Panc1 (cell line): ENCODE results near the gene PLCB4. TPM values are rescaled to one million over a fixed set of nuclear protein-coding genes. Genes with fewer than 3 reads are reported as not detected.

Experiments used
- ATAC-seq: fragments of 200-7000 bp; cut with Tn5 transposase; 2 replicates; pipeline ENCODE4 v1.9.1; 2020; ENCODE audit warnings: mild to moderate bottlenecking, moderate library complexity
- BruUV-seq: library from RNA; stranded (reverse); fragments of 400-500 nt; replicated peaks from 2 replicates; lab custom pipeline; 2021; lab: Mats Ljungman, UMichigan
- CTCF ChIA-PET: fragments of 300-600 bp; sonication (Branson Sonifier 250); formaldehyde crosslinking; loops from one replicate; lab custom pipeline; 2022; ENCODE audit warnings: antibody characterized with exemption; lab: Charles Lee
- POLR2A ChIA-PET: fragments of 300-600 bp; sonication (Branson Sonifier 250); formaldehyde crosslinking; loops from one replicate; lab custom pipeline; 2022; ENCODE audit warnings: antibody characterized with exemption; lab: Charles Lee
- DNase-seq: peaks from one replicate; pipeline ENCODE4 v3.0.0-alpha.2; 2010; ENCODE audit warnings: low read depth, low spot score
- H3K27ac ChIP-seq: 2 replicates; pipeline ENCODE4 v1.5.1; 2011; ENCODE audit warnings: mild to moderate bottlenecking, low read length, inconsistent platforms
- H3K27me3 ChIP-seq: fragments of 200-500 bp; sonication (Bioruptor generic); 2 replicates; pipeline ENCODE4 v1.6.0; 2014; ENCODE audit warnings: low read length, inconsistent platforms; ENCODE audit not compliant: control insufficient read depth, insufficient read depth
- H3K36me3 ChIP-seq: fragments of 200-500 bp; sonication (Bioruptor generic); 2 replicates; pipeline ENCODE4 v1.5.1; 2014; ENCODE audit warnings: inconsistent platforms, mild to moderate bottlenecking, low read length, moderate library complexity; ENCODE audit not compliant: control insufficient read depth, insufficient read depth
- H3K4me1 ChIP-seq: 2 replicates; pipeline ENCODE4 v1.5.1; 2011; ENCODE audit warnings: inconsistent platforms, mild to moderate bottlenecking, low read length, moderate library complexity; ENCODE audit not compliant: control insufficient read depth, insufficient read depth
- H3K4me3 ChIP-seq, 2 experiments: 2 replicates each; pipeline ENCODE4 v1.5.1; 2011 to 2012; ENCODE audit warnings: low read depth in 2 of 2, low read length in 2 of 2, mild to moderate bottlenecking in 2 of 2, inconsistent platforms in 1 of 2, moderate library complexity in 1 of 2
- H3K9me3 ChIP-seq: fragments of 200-500 bp; sonication (Bioruptor generic); 2 replicates; pipeline ENCODE4 v1.5.1; 2014; ENCODE audit warnings: low read depth, mild to moderate bottlenecking, inconsistent platforms, low read length, moderate library complexity; ENCODE audit not compliant: control insufficient read depth, insufficient read depth
- CTCF ChIP-seq: fragments of 450-650 bp; IDR thresholded peaks from 2 replicates; pipeline ENCODE4 v1.5.1; 2017; ENCODE audit warnings: mild to moderate bottlenecking
- POLR2AphosphoS5 ChIP-seq: IDR thresholded peaks from 2 replicates; pipeline ENCODE4 v1.6.1; 2012; ENCODE audit warnings: mild to moderate bottlenecking, low read depth, low read length, moderate library complexity
- REST ChIP-seq, 2 experiments: IDR thresholded peaks; 2 replicates each; pipeline ENCODE4 v1.6.1; 2011 to 2012; ENCODE audit warnings: low read depth in 2 of 2, control low read depth in 1 of 2, low read length in 1 of 2, mild to moderate bottlenecking in 1 of 2, moderate library complexity in 1 of 2; ENCODE audit not compliant: insufficient read depth in 1 of 2
- SIN3A ChIP-seq: IDR thresholded peaks from 2 replicates; pipeline ENCODE4 v1.6.1; 2012; ENCODE audit warnings: low read depth, mild to moderate bottlenecking, low read length, moderate library complexity, borderline replicate concordance; ENCODE audit not compliant: insufficient read depth
- TCF7L2 ChIP-seq: IDR thresholded peaks from 2 replicates; pipeline ENCODE4 v1.6.1; 2011; ENCODE audit warnings: mild to moderate bottlenecking, low read depth, low read length, inconsistent platforms
- in situ Hi-C: cut with HindIII; loops from 2 replicates; pipeline ENCODE4 v1.10.0; 2016; ENCODE audit warnings: low sequenced_read_pairs, low pct_unique_long_range_greater_than_20kb
- intact Hi-C: fragments of 100-400 bp; cut with micrococcal nuclease; formaldehyde crosslinking; loops from one replicate; pipeline ENCODE4 v1.10.0; 2022; ENCODE audit not compliant: unreplicated experiment
- total RNA-seq: library from RNA; stranded (reverse); gene quantifications from one replicate; pipeline ENCODE4 v1.2.1, GENCODE V29; 2021; ENCODE audit not compliant: unreplicated experiment

The PLCB4 gene
- total RNA-seq, 1 experiment from 2014 or later, result 1.5 TPM

- intact Hi-C loops, result no loop called here
- Histone ChIP-seq H3K36me3 (no peaks in the 10 kb centered on the region), H3K9me3 (no peaks in the 10 kb centered on the region), H3K4me1 (no peaks in the 10 kb centered on the region), H3K27me3 (no peaks in the 10 kb centered on the region), H3K27ac (no peak overlapping the region), H3K4me3 (no peak overlapping the region)
- in situ Hi-C loops, result no loop called here
- POLR2A ChIA-PET, result no interaction called here
- DNase-seq, result no peak
- BruUV-seq, result no TSS peak
- ATAC-seq, result no peak
- CTCF ChIA-PET, result no interaction called here
- no peak for TF ChIP-seq REST (IDR thresholded peaks at IDR 0.05; ENCODE audit: insufficient read depth in 1 of 2, low read depth in 2 of 2, low read length in 1 of 2)
- no peak for TF ChIP-seq TCF7L2
- TF ChIP-seq CTCF, result no peak
- no peak for TF ChIP-seq SIN3A
- TF ChIP-seq POLR2AphosphoS5, result no peak
Measured at GRCh38 chr20:9338101-9338500, 269.2 kb downstream of the PLCB4 start.

- no peak for DNase-seq
Measured at GRCh38 chr20:9339708-9340107, 270.8 kb downstream of the PLCB4 start.

More at GRCh38 chr20:9339708-9340107, 270.8 kb downstream of the PLCB4 start:
- TF ChIP-seq POLR2AphosphoS5, result no peak
- no peak for TF ChIP-seq TCF7L2
- no peak for TF ChIP-seq REST (IDR thresholded peaks at IDR 0.05; ENCODE audit: insufficient read depth in 1 of 2, low read depth in 2 of 2, low read length in 1 of 2)
- TF ChIP-seq SIN3A, result no peak
- TF ChIP-seq CTCF, result no peak
- ATAC-seq, result no peak
- H3K27me3 ChIP-seq, result no peaks in the 10 kb centered on the region
- H3K9me3 ChIP-seq, result no peaks in the 10 kb centered on the region
- ChIA-PET POLR2A (no interaction called here), CTCF (no interaction called here)
- H3K36me3 ChIP-seq, result no peaks in the 10 kb centered on the region
- no TSS peak for BruUV-seq
- H3K27ac ChIP-seq, result no peak overlapping the region
- no peaks in the 10 kb centered on the region for H3K4me1 ChIP-seq
- intact Hi-C loops (no loop called here), in situ Hi-C loops (no loop called here)
- H3K4me3 ChIP-seq, result no peak overlapping the region
